Stimulated activated CD8-positive, alpha-beta memory T cell treated with anti-CD3 and anti-CD28 coated beads, Interleukin-12 subunit alpha, Interleukin-12 subunit beta, amount 100 ng/mL, for 24 hours (primary cell): Measurements from ENCODE around the gene TTC7B.
"Not testable (repeated sequence)": the region's sequence is repeated elsewhere in the genome, so short reads cannot be mapped to it uniquely, and the experiment has no call there.

Source experiments
- DNase-seq: peaks from one replicate; pipeline ENCODE4 v3.0.0-alpha.2; 2020; ENCODE audit errors: extremely low read depth

TTC7B gene

GRCh38 chr14:90815822-90816662 is at the start of gene TTC7B:
TSS of gene TTC7B (minus strand) at chr14:90816430. CDS start at chr14:90816295, 135 bp downstream.
- DNase-seq: no peak

GRCh38 chr14:90864741-90865140 is 48.5 kb upstream of the TTC7B start:
- no peak for DNase-seq

GRCh38 chr14:90858511-90858910 is 42.3 kb upstream of the TTC7B start:
- DNase-seq: no peak

GRCh38 chr14:90857866-90858265 is 41.6 kb upstream of the TTC7B start:
- no peak for DNase-seq

- DNase-seq: not testable (repeated sequence)
These were observed 39.9 kb upstream of the TTC7B start for GRCh38 chr14:90856115-90856514.

GRCh38 chr14:90853116-90853515 is 36.9 kb upstream of the TTC7B start:
- no peak for DNase-seq

GRCh38 chr14:90851327-90852036 is 35.3 kb upstream of the TTC7B start:
- DNase-seq: no peak

GRCh38 chr14:90850487-90850886 is 34.3 kb upstream of the TTC7B start:
- no peak for DNase-seq

GRCh38 chr14:90849787-90850444 is 33.7 kb upstream of the TTC7B start:
- DNase-seq: no peak

GRCh38 chr14:90848944-90849731 is 32.9 kb upstream of the TTC7B start:
- DNase-seq: no peak

- DNase-seq: no peak
These were observed 30.3 kb upstream of the TTC7B start for GRCh38 chr14:90846511-90846910.

GRCh38 chr14:90844321-90844720 is 28.1 kb upstream of the TTC7B start:
- no peak for DNase-seq

- DNase-seq: no peak
These were observed 26.5 kb upstream of the TTC7B start for GRCh38 chr14:90842726-90843125.

GRCh38 chr14:90840667-90841066 is 24.4 kb upstream of the TTC7B start:
- not testable (repeated sequence) for DNase-seq

- DNase-seq: no peak
These were observed 23.6 kb upstream of the TTC7B start for GRCh38 chr14:90839889-90840266.

- no peak for DNase-seq
These were observed 23.0 kb upstream of the TTC7B start for GRCh38 chr14:90839024-90839888.

GRCh38 chr14:90838531-90838930 is 22.3 kb upstream of the TTC7B start:
- DNase-seq: not testable (repeated sequence)

- DNase-seq: no peak
These were observed 21.1 kb upstream of the TTC7B start for GRCh38 chr14:90837355-90837754.

GRCh38 chr14:90836692-90837063 is 20.4 kb upstream of the TTC7B start:
- no peak for DNase-seq

- DNase-seq: no peak
These were observed 15.6 kb upstream of the TTC7B start for GRCh38 chr14:90831821-90832220.
